Measurements from ENCODE around the gene TMEM52. TPM values are rescaled to one million over a fixed set of nuclear protein-coding genes. Genes with fewer than 3 reads are reported as not detected.

The TMEM52 gene
- total RNA-seq, 1 experiment from 2014 or later: not detected

DNA sequence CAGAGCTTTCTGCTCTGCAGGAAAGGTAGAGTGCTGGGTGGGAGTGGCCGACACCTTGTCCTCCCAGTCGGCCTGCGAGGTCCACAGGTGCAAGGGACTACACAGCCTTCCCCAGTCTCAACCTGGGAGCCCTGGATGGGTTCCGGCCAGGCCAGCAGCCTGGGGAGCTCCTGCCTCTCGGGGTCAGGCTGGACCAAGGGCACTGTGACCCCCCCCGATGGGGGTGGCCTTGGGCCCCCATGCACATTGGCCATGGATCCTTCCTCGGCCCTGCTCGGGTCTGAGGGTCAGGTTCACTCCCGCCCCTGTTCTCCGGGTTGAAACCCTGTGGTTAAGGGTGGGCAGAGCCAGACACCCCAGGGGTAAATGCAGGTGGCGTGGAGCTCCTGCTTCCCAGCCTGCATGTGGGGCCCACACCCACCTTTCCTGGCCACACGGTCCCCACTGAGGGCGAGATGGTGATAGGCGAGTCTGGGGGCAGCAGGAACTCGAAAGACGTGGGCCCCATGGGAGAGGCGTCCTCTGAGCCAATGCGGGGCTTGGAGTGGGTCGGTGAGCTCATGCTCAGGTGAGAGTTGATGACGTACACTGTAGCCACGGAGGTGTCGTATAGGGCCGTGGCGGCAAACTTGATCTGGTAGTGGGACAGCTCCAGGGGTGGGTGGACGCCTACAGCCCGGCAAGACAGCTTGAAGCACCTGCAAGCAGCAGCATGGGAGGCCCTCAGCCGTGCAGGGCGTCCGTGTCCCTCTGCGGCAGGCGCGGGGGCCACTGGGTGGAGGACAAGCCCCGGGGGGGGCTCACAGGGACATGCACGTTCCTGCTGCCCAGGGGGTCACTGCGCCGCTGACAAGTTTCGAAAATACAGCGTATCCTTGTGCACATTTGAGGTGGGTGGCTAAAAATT lies 10.8 kb upstream of the TMEM52 start:
- in situ Hi-C loops (cut with HindIII; ENCODE audit: low pct_unique_long_range_greater_than_20kb, low sequenced_read_pairs): no loop called here
- DNase-seq (ENCODE audit: low read depth): no peak

DNA sequence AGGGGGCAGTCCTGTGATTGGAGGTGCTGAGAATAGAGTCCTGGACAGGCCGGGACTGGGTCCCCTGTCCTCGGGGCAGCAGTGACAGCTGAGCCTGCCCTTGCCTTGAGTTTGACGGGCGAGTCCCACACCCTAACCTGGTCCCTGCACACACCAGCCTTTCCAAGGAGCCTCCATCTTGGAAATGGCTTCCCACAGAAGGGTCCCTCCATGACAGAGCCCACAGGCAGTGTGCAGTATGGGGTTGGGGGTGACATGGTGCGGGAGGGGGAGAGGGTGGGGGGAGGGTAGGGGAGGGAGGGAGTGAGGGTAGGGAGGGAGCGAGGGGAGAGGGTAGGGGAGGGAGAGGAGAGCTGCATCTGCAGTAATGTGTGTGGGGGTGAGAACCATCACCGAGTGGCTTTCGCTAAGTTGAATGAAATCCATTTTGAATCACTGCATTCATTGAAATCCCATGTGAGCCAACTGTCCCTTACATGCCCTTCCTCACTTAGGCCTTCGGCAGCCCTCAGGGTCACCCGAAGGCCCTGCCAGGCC lies 10.1 kb upstream of the TMEM52 start:
- DNase-seq (ENCODE audit: low read depth): no peak

DNA sequence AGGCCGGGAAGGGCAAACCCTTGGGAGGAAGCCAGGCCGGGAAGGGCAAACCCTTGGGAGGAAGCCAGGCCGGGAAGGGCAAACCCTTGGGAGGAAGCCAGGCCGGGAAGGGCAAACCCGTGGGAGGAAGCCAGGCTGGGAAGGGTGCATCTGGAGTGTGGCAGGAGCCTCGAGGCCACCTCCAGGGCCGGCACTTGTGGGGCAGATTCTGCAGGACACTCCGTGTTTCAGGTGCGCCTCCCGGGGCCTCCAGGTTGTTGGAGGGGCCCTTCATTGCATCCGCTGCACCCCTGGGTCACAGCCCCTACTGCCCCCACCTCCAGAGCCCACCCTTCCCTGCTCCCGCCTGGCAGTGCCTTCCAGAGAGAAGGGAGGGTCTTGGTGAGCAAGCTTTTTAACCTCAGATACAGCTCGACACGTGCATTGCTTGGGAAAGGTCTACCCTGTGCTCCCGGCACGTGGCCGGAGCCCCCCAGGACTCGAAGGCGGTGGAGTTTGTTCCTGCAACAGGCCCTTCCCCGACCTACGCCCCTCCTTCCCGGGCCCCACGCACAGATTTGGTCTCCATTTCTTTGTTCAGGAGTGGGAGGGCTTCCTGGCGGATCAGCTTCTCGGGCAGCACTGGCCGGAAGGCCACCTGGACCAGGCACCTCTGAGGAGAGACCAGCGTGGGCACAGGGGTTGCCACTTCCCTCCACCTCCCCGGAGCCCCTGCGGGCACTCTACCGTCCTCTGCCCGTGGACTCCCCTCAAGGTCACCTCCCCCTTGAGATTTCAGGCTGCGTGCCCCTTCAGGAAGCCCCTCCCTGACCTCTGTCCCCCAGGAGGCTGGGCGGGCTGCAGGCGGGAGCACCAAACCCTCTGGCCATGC lies 9.4 kb upstream of the TMEM52 start:
- no peak for DNase-seq (ENCODE audit: low read depth)
- in situ Hi-C loops (cut with HindIII; ENCODE audit: low pct_unique_long_range_greater_than_20kb, low sequenced_read_pairs): no loop called here

More for the DNA sequence above, 10.1 kb upstream of the TMEM52 start:
- in situ Hi-C loops (cut with HindIII; ENCODE audit: low pct_unique_long_range_greater_than_20kb, low sequenced_read_pairs): no loop called here

DNA sequence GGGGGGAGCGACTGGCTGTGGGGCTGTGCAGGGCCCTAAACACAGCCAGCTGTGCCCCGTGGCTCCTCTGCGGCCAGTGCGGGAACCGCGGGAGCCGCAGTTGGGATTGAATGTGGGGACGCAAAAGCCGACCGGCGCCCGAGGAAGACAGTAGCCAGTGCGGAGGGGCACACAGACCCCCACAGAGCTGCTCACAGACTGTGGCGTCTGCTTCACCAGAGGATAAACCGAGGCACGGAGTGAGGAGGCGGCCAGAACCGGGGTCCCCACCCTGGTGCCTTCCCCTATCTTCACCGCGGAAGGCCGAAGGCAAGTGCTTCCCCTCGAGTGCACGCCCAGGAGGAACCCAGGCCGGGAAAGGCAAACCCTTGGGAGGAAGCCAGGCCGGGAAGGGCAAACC lies 8.7 kb upstream of the TMEM52 start:
- in situ Hi-C loops (cut with HindIII; ENCODE audit: low pct_unique_long_range_greater_than_20kb, low sequenced_read_pairs): no loop called here
- DNase-seq (ENCODE audit: low read depth): no peak

DNA sequence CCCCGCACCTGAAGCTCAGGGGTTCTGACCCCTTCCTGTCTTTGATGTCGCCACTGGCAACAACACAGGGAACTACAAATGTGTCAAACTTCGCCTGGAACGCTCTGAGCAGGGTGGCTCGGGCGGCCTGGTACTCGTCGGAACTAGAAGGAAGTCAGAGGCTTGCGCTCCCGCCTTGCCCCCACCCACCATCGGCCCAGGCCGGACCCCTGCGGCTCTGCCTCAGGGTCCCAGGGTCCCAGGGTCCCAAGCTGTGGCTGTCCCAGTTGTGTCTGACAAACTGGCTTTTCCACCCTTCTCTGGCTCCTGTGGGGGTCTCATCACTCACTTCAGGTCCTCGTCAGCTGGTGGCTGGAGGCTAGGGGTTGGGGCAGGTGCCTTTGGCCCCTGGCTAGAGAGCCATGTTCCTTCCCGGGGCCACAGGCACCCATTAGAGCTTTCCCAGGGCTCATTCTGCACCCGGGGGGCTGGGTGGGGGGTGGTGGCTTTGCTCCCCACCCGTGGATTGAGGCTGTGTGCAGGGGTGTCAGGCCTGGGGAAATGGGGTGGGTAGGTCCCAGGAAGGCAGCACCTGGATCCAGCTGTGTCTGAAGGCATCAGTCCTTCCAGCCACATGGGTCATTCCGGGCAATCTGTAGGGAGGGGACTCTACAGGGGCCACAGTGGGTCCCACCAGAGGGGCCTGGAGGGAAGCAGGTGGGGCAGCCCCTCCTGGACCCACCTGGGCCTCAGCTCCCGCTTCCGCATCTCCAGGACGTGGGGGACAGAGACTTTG lies 8.0 kb upstream of the TMEM52 start:
- in situ Hi-C loops (cut with HindIII; ENCODE audit: low pct_unique_long_range_greater_than_20kb, low sequenced_read_pairs): no loop called here
- no peak for DNase-seq (ENCODE audit: low read depth)

DNA sequence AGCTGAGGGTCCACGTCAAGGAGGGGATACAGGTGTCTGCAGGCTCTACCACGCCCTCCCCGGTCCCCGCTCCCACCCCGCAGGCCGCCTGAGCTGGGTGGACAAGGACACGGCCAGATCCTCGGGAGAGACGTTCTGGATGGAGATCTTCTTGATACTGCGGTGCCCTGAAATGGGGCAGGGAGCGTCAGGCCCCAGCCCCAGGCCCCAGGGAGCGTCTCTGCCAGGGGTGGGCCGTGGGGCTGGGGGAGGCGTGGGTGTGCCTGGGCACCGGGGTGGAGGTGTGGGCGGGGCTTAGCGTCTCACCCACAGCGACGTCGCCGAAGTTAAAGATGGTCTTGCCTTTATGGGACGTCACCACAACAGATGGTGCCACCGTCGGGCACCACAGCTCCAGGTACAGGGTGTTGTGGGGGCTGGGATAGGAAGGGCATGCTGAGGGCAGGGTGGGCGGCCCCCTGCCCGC lies 7.3 kb upstream of the TMEM52 start:
- DNase-seq (ENCODE audit: low read depth): no peak
- in situ Hi-C loops (cut with HindIII; ENCODE audit: low pct_unique_long_range_greater_than_20kb, low sequenced_read_pairs): no loop called here

DNA sequence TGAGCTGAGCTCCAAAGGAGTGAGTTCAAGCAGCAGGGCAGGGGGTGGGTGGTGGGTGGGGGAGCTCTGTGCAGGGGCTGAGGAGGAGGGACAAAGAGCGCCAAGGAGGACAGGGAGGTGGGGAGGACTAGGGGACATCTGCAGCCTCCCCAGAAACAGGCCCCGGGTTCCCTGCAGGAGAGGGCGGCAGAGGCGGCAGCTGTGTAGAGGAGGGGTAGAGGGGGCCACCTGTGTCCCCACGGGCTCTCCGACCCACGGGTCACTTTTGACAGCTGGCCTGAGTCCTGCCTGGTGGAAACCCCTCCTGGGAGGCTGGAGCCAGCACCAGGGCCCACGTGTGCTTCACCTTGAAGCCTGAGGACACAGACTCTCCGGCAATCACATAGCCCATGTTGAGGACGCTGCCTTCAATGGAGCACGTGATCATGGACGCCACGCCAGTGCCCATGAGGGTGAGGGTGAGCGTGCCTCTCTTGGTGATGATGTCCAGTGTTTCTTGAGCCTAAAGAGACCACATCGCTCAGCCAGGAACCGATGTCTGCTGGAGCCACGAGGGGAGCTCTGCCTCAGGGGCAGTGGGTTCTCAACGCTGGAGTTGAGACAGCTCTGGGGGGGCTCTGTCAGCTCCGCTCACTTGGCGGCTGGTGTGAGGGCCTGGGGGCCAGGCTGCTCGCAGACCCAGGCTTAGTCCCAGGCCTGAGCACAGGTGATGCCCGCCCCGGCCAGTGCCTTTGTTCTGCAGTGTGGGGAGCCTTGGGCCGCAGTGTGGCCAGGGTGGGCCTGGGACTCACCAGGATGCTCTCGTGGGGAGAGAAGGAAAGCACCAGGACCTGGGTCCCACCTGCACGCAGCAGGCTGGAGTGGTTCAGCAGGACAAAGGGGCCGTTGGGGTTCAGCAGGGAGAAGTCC lies 6.6 kb upstream of the TMEM52 start:
- in situ Hi-C loops (cut with HindIII; ENCODE audit: low pct_unique_long_range_greater_than_20kb, low sequenced_read_pairs): no loop called here
- no peak for DNase-seq (ENCODE audit: low read depth)

DNA sequence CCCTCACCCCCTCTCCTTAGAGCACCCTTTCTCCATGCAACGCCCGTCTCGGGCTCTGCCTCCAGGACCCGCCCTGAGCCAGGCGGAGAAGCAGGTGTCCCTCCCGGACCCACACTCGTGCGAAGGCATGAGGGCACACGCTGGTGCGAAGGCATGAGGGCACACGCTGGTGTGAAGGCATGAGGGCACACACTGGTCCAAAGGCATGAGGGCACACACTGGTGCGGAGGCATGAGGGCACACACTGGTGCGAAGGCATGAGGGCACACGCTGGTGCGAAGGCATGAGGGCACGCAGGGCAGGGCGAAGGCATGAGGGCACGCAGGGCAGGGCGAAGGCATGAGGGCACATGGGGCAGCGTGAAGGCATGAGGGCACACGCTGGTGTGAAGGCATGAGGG lies 5.8 kb upstream of the TMEM52 start:
- DNase-seq (ENCODE audit: low read depth): no peak
- in situ Hi-C loops (cut with HindIII; ENCODE audit: low pct_unique_long_range_greater_than_20kb, low sequenced_read_pairs): no loop called here

DNA sequence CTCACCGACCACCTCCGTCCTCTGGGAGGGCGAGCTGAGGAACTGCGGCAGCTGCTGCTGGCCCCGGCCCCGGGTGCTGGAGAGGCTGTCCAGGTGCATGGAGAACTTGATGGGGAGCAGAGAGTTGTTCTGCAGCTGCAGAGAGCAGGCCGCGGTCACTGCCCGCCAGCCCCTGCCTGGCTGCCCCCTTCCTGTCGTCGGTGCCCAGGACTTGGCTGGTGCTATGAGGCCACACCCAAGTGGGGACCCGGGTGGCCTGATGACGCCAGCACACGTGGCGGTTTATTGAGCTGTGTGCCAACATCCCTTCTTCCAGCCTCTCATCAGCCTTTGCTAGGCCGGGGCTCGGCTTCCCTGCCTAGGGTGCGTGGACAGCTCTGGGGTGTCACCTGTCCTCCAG lies 5.3 kb upstream of the TMEM52 start:
- DNase-seq (ENCODE audit: low read depth): no peak
- in situ Hi-C loops (cut with HindIII; ENCODE audit: low pct_unique_long_range_greater_than_20kb, low sequenced_read_pairs): no loop called here

DNA sequence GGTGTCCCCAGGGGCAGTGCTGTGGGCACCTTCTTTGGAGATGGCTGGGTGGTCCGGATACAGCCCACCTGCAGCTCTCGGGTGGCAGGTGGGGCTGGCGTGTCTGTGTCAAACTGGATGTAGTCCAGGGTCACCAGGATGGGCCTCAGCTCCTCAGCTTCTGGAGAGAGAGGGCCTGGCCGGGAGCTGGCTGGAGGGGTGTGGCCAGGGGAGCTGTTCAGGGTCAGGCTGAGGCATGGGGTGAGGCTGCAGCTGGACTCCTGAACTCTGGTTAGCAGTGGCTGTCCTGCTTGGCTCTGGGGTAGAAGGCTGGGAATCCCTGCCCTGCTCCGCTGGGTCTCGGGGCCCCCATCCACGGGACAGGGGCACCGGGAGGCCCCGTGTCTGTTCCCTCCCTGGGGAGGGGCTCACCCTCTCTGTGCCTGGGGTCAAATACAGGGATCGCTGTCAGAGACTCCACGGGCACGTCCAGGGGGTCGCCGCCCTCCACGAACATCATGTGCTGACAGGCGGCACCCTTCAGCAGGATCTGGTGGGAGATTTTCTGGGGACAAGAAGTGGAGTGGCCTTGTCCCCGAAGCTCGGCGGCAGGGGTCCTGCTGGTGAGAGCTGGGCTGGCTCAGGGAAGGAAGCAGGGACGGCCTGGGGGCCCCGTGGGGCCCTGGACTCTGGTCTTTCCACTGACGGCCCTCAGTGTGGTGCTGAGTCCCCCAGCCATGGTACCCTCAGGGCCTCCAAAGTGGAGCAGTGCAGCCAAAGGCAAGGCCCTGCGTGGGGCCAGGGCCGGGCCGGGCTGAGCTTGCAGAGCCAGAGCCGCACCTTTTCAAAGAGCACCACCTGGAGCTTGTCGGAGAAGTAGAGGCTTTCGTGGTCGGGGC lies 4.1 kb upstream of the TMEM52 start:
- in situ Hi-C loops (cut with HindIII; ENCODE audit: low pct_unique_long_range_greater_than_20kb, low sequenced_read_pairs): no loop called here
- no peak for DNase-seq (ENCODE audit: low read depth)

DNA sequence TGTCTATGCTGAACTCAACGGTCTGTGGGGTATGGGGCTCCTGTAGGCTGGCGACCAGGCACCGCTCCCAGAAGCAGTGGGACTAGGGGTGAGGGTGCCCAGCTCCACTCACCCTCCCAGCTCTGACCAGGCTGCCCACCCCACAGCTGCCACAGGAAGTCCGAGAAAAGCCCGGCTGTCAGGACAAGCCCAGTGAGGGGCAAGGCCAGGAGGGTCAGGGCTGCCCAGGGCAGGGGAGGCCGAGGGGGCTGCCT lies 3.5 kb upstream of the TMEM52 start:
- DNase-seq (ENCODE audit: low read depth): no peak
- in situ Hi-C loops (cut with HindIII; ENCODE audit: low pct_unique_long_range_greater_than_20kb, low sequenced_read_pairs): no loop called here

DNA sequence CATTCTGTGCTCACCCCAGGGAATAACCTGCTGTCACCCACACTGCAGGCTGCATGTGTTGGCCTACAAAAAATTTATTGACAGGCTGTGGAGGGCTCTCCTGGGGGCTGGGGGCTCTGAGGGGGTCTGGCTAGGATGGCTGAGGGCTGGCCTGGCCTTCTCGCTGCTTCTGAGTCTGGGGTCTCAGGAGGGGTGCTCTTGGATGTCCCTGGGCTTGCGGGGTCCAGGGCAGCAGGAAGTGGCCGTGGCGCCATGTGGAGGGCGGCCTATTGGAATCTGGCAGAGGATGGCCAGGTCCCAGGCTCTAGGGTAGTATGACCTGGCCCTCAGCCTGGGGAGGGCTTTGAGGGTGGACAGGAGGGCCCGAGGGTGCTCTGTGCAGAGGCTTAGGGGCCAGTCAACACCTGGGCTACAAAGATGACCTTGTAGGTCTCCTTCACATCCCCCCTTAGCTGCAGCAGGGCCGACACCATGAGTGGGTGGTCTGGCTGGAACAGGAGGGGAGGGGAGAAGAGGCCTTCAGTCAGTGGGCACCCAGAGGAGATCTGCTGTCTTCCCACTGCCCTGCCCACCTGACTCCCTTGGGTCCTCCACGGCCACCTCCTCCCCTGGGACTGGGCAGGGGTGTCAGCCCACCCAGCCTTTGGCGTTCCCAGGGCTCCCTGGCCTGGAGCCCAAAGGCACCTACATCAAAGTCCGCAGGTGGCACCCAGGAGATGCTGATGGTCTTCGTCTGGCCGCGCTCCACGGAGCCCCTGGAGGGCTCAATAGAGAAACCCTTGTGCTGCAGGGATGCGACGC lies 3.0 kb upstream of the TMEM52 start:
- DNase-seq (ENCODE audit: low read depth): no peak
- in situ Hi-C loops (cut with HindIII; ENCODE audit: low pct_unique_long_range_greater_than_20kb, low sequenced_read_pairs): no loop called here

DNA sequence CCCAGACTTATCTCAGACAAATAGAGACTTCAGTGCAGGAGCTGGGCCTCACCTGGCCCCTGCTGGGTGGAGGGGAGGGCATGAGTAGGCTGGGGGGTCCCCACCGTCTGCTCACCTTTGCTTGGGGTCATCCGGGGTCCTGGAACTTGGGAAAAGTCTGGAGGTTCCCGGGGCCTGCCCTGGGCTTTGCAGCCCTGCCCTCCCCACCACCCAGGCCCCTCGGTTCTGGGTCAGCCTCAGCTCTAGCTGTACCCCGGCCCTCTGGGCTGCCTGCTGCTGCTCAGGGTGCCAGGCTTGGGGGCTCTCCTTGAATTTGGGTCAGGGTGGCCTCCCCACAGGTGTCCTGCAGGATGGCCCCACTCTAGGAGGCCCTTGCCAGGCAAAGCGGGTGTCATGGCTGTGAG lies 2.4 kb upstream of the TMEM52 start:
- in situ Hi-C loops (cut with HindIII; ENCODE audit: low pct_unique_long_range_greater_than_20kb, low sequenced_read_pairs): no loop called here
- DNase-seq (ENCODE audit: low read depth): no peak

DNA sequence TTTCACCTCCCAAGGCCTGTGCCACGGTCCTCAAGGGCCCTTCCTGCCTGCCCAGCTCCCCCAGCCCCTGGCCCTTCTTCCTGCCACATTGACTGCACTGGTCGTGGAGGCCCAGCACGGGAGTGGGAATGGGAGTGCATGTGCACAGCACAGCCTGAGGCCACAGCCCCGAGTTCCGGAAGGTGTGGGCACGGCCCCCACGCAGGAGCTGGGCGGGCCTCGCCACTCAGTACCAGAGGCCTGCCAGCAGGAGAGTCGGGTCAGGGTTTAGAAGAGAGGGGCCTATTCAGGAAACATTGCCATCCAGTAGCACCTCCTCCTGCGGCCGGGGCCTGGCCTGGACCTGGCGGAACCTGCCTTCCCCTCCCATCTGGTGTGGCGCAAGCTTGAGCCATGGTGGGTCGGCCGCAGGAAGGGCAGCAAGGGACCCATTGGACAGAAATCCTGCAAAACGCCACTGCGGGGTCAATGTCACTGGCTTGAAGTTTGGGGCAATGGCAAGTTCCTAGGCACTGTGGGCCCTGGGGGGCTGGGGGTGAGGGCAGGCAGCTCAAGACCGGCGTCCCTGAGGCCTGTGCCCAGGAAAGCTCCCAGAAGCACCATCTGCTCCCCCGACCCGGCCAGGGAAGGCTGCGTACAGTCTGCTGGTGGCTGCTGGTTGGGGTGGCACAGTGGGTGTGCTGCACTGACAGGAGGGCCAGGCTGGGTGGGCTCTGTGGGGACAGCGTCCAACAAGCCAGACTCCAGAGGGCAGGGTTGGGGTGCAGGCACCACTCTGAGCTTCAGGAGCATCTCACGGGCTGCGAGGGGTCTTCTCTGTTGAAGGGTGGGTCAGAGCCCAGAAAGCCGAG lies 1.8 kb upstream of the TMEM52 start:
- in situ Hi-C loops (cut with HindIII; ENCODE audit: low pct_unique_long_range_greater_than_20kb, low sequenced_read_pairs): no loop called here
- no peak for DNase-seq (ENCODE audit: low read depth)

DNA sequence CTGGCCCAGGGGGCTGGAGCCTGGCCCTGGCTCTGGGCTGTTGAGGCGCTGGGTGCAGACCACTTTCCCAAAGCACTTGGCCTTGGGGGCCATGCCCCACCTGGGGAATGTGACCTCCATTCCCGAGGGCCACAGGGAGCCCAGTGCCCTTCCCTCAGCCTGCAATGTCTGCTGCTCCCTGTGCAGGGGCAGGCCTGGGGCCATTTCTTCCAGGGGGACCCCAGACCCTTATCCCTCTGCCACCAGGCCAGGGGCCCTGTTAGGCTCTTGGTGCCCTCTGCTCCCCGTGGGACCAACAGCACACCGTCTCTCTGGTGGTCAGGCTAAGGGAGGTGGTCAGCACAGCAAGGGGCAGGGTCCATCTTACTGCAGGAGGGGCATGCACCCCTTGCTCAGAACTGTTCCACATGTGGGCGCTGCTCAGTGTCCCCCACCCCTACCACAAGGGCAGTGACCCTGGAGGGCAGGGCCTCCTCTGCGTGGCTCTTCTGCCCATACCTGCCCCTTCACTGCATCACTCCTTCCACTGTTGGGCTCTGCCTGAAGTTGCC lies 1.1 kb upstream of the TMEM52 start:
- no peak for DNase-seq (ENCODE audit: low read depth)
- in situ Hi-C loops (cut with HindIII; ENCODE audit: low pct_unique_long_range_greater_than_20kb, low sequenced_read_pairs): no loop called here
